MM.1S (cell line): Measurements from ENCODE around the gene ACAP2.

Source experiments
- EZH2 ChIP-seq: fragments of 300-600 bp; sonication (generic); optimal IDR thresholded peaks from 2 replicates; pipeline ENCODE3; 2017; ENCODE audit warnings: low read depth, mild to moderate bottlenecking, antibody characterized with exemption, low read length, mixed read lengths
- EZH2phosphoT487 ChIP-seq: fragments of 300-600 bp; sonication (generic); IDR thresholded peaks from 2 replicates; pipeline ENCODE4 v1.6.1; 2018; ENCODE audit warnings: antibody characterized with exemption, low read length
- TF ChIP-seq, protein P1 (sequence below): fragments of 300-600 bp; sonication (generic); IDR thresholded peaks from 2 replicates; pipeline ENCODE4 v1.5.1; 2016; ENCODE audit warnings: antibody characterized with exemption, low read length, mixed read lengths

DNA sequence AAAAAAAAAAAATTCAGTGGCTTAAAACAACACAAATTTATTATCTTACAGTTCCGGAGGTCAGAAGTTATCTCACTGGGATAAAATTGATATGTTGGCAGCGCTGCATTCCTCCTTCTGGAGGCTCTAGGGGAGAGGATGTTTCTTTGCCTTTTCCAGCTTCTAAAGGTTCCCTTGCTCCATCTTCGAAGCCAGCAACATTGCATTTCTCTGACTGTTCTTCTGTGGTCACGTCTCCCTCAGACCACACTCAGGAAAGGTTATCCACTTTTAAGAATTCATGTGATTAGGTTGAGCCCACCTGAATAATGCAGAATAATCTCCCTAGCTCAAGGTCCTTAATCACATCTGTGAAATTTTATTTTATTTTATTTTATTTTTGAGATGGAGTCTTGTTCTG lies 23.4 kb upstream of the ACAP2 start:
- TF ChIP-seq EZH2 (no peak), EZH2phosphoT487 (no peak)
- TF ChIP-seq, protein P1, sequence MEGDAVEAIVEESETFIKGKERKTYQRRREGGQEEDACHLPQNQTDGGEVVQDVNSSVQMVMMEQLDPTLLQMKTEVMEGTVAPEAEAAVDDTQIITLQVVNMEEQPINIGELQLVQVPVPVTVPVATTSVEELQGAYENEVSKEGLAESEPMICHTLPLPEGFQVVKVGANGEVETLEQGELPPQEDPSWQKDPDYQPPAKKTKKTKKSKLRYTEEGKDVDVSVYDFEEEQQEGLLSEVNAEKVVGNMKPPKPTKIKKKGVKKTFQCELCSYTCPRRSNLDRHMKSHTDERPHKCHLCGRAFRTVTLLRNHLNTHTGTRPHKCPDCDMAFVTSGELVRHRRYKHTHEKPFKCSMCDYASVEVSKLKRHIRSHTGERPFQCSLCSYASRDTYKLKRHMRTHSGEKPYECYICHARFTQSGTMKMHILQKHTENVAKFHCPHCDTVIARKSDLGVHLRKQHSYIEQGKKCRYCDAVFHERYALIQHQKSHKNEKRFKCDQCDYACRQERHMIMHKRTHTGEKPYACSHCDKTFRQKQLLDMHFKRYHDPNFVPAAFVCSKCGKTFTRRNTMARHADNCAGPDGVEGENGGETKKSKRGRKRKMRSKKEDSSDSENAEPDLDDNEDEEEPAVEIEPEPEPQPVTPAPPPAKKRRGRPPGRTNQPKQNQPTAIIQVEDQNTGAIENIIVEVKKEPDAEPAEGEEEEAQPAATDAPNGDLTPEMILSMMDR, result no peak
